Endothelial cell of umbilical vein (primary cell): ENCODE measurements around the gene GALNT10. TPM values are rescaled to one million over a fixed set of nuclear protein-coding genes. Genes with fewer than 3 reads are reported as not detected.

Experiments used
- BruUV-seq: library from RNA; stranded (reverse); fragments of 400-500 nt; replicated peaks from 2 replicates; lab custom pipeline; 2021; lab: Mats Ljungman, UMichigan
- CTCF ChIA-PET: fragments of 300-600, 350-600 bp; sonication (Branson Sonifier 250); formaldehyde crosslinking; loops from one replicate; lab custom pipeline; 2021; ENCODE audit warnings: antibody characterized with exemption, inconsistent platforms; lab: Charles Lee
- POLR2A ChIA-PET: fragments of 300-600, 350-600 bp; sonication (Branson Sonifier 250); formaldehyde crosslinking; loops from one replicate; lab custom pipeline; 2021; ENCODE audit warnings: antibody characterized with exemption, inconsistent platforms; lab: Charles Lee
- DNase-seq: peaks from one replicate; pipeline ENCODE4 v3.0.0-alpha.2; 2011; ENCODE audit warnings: low read depth, low spot score
- FAIRE-seq: peaks from 2 replicates; lab custom pipeline; 2011; peaks lifted over from hg19 to GRCh38; lab: Jason Lieb, UNC
- H2AFZ ChIP-seq: 2 replicates; pipeline ENCODE4 v1.6.0; 2012; ENCODE audit warnings: low read depth, low read length, control low read depth, inconsistent platforms
- H3K27ac ChIP-seq: 2 replicates; pipeline ENCODE4 v1.5.1; 2011; ENCODE audit warnings: low read depth, mild to moderate bottlenecking, control low read depth, low read length, moderate library complexity; ENCODE audit not compliant: insufficient read depth
- H3K27me3 ChIP-seq, 2 experiments: 2 replicates each; pipeline versions ENCODE4 v1.6.0 to v1.6.1; 2011; ENCODE audit warnings: low read length in 2 of 2, mixed read lengths in 1 of 2; ENCODE audit not compliant: control insufficient read depth in 2 of 2, insufficient read depth in 2 of 2
- H3K36me3 ChIP-seq, 2 experiments: 2 replicates in 1 of 2; 3 replicates in 1 of 2; pipeline ENCODE4 v1.5.1; 2011; ENCODE audit warnings: low read length in 2 of 2, mild to moderate bottlenecking in 1 of 2, moderate library complexity in 1 of 2; ENCODE audit not compliant: control insufficient read depth in 2 of 2, insufficient read depth in 2 of 2; ENCODE audit errors: extremely low read depth in 1 of 2
- H3K4me1 ChIP-seq: 3 replicates; pipeline ENCODE4 v1.5.1; 2011; ENCODE audit warnings: mild to moderate bottlenecking, low read length; ENCODE audit not compliant: control insufficient read depth, insufficient read depth; ENCODE audit errors: extremely low read depth
- H3K4me2 ChIP-seq: 2 replicates; pipeline ENCODE4 v1.6.1; 2011; ENCODE audit warnings: low read length, control low read depth, mixed read lengths; ENCODE audit not compliant: insufficient read depth
- H3K4me3 ChIP-seq, 3 experiments: fragments of 200-600 bp in 1 of 3; sonication (generic), shearing (Covaris generic) in 1 of 3; replicated peaks in 1 of 3; 2 replicates each; pipeline ENCODE4 v1.5.1; 2011 to 2016; ENCODE audit warnings: control low read depth in 3 of 3, low read length in 3 of 3, mild to moderate bottlenecking in 2 of 3, inconsistent platforms in 1 of 3, low read depth in 1 of 3, moderate library complexity in 1 of 3; ENCODE audit not compliant: insufficient read depth in 1 of 3
- H3K79me2 ChIP-seq: 2 replicates; pipeline ENCODE4 v1.6.0; 2012; ENCODE audit warnings: low read length, inconsistent platforms; ENCODE audit not compliant: control insufficient read depth, insufficient read depth
- H3K9ac ChIP-seq: replicated peaks from 2 replicates; pipeline ENCODE3; 2011; ENCODE audit warnings: low read length, control low read depth; ENCODE audit not compliant: insufficient read depth; ENCODE audit errors: extremely low read depth
- H3K9me1 ChIP-seq: replicated peaks from 3 replicates; pipeline ENCODE4 v1.6.0; 2011; ENCODE audit warnings: mild to moderate bottlenecking, low read length; ENCODE audit not compliant: control insufficient read depth, insufficient read depth; ENCODE audit errors: extremely low read depth
- H3K9me3 ChIP-seq: replicated peaks from 2 replicates; pipeline ENCODE4 v1.5.1; 2012; ENCODE audit warnings: low read length, inconsistent platforms; ENCODE audit not compliant: control insufficient read depth, insufficient read depth
- H4K20me1 ChIP-seq: replicated peaks from 2 replicates; pipeline ENCODE3; 2011; ENCODE audit warnings: mild to moderate bottlenecking, low read length; ENCODE audit not compliant: control insufficient read depth, insufficient read depth; ENCODE audit errors: extremely low read depth
- CTCF ChIP-seq, 2 donors: IDR thresholded peaks; 1 replicate in 1 of 2; 2 replicates in 1 of 2; pipeline ENCODE4 v1.5.1; 2011; ENCODE audit warnings: low read length in 2 of 2, mild to moderate bottlenecking in 2 of 2, moderate library complexity in 2 of 2, control low read depth in 1 of 2, inconsistent platforms in 1 of 2, low read depth in 1 of 2; ENCODE audit not compliant: insufficient read depth in 1 of 2; ENCODE audit errors: extremely low read depth in 1 of 2
- EZH2 ChIP-seq: IDR thresholded peaks from 2 replicates; pipeline ENCODE4 v1.6.1; 2012; ENCODE audit warnings: borderline replicate concordance, low read depth, mild to moderate bottlenecking, moderate library complexity, low read length, inconsistent platforms; ENCODE audit not compliant: severe bottlenecking
- FOS ChIP-seq: IDR thresholded peaks from 2 replicates; pipeline ENCODE4 v1.6.1; 2011; ENCODE audit warnings: mild to moderate bottlenecking, low read length, moderate library complexity, borderline replicate concordance; ENCODE audit not compliant: insufficient read depth
- GATA2 ChIP-seq: IDR thresholded peaks from 2 replicates; pipeline ENCODE4 v1.7.0; 2011; ENCODE audit warnings: low read depth, mild to moderate bottlenecking, moderate library complexity, mixed read lengths, low read length; ENCODE audit not compliant: insufficient read length, insufficient read depth
- JUN ChIP-seq: IDR thresholded peaks from 2 replicates; pipeline ENCODE4 v1.6.1; 2011; ENCODE audit warnings: borderline replicate concordance, low read depth; ENCODE audit not compliant: insufficient read length, insufficient read depth
- MAX ChIP-seq: IDR thresholded peaks from 2 replicates; pipeline ENCODE4 v1.6.1; 2011; ENCODE audit not compliant: insufficient read depth, insufficient read length
- MYC ChIP-seq: IDR thresholded peaks from one replicate; pipeline ENCODE4 v1.6.1; 2011; ENCODE audit warnings: mild to moderate bottlenecking, low read depth, low read length
- POLR2A ChIP-seq: IDR thresholded peaks from 2 replicates; pipeline ENCODE4 v1.6.1; 2012; ENCODE audit warnings: low read depth, mild to moderate bottlenecking, control low read depth, low read length
- POLR2AphosphoS5 ChIP-seq: IDR thresholded peaks from 2 replicates; pipeline ENCODE4 v1.6.1; 2012; ENCODE audit warnings: low read depth, mild to moderate bottlenecking, control low read depth, low read length, moderate library complexity; ENCODE audit not compliant: insufficient read depth
- dilution Hi-C: fragments of 300-500 bp; cut with MboI; formaldehyde crosslinking; loops from one replicate; pipeline ENCODE4 v1.15.0; 2019; ENCODE audit warnings: low sequenced_read_pairs; ENCODE audit not compliant: extremely low pct_ligation_motif_present
- intact Hi-C: fragments of 100-400 bp; cut with micrococcal nuclease; formaldehyde crosslinking; loops from one replicate; pipeline ENCODE4 v1.10.0; 2022
- polyA plus RNA-seq, 4 experiments: library from polyadenylated mRNA; depleted of rRNA in 3 of 4; stranded (reverse) in 3 of 4; unstranded in 1 of 4; fragments of >200 nt; gene quantifications; 2 replicates each; pipeline versions ENCODE4 v1.2.1 to v1.2.3, GENCODE V29; 2011 to 2012; ENCODE audit warnings: missing spikeins in 1 of 4
- total RNA-seq: library from RNA; stranded (reverse); gene quantifications from 2 replicates; pipeline ENCODE4 v1.2.3, GENCODE V29; 2021

Gene GALNT10
- total and polyA plus RNA-seq, 2 donors (not counting 3 experiments of a cell fraction or from before 2014, with no cell fraction given), result 70.2 to 77.6 TPM

GRCh38 chr5:154429341-154429740 is 238.8 kb downstream of the GALNT10 start:
- no peak overlapping the region for H3K27ac ChIP-seq
- intact Hi-C loops, result no loop called here
- TF ChIP-seq GATA2 (no peak), JUN (no peak), POLR2AphosphoS5 (no peak), MAX (no peak), FOS (no peak), EZH2 (no peak), POLR2A (no peak), MYC (no peak), CTCF (IDR thresholded peaks at IDR 0.05; ENCODE audit: extremely low read depth in 1 of 2, insufficient read depth in 1 of 2, low read depth in 1 of 2, low read length in 2 of 2) (no peak)
- no peaks in the 10 kb centered on the region for H3K36me3 ChIP-seq
- no peak overlapping the region for H3K4me3 ChIP-seq
- H3K79me2 ChIP-seq, result no peaks in the 10 kb centered on the region
- no TSS peak for BruUV-seq
- no peak for FAIRE-seq
- POLR2A ChIA-PET, result no interaction called here
- H3K9me1 ChIP-seq, result no peaks in the 10 kb centered on the region
- dilution Hi-C loops, result no loop called here
- H2AFZ ChIP-seq, result no peak overlapping the region
- H3K9ac ChIP-seq, result no peak overlapping the region
- H3K27me3 ChIP-seq, result no peaks in the 10 kb centered on the region
- DNase-seq, result no peak
- no peak overlapping the region for H3K4me2 ChIP-seq
- H3K9me3 ChIP-seq, result no peaks in the 10 kb centered on the region
- CTCF ChIA-PET, result no interaction called here
- H4K20me1 ChIP-seq, result no peaks in the 10 kb centered on the region
- peaks cover 6% of the 10 kb centered on the region for H3K4me1 ChIP-seq
